PC-9 (cell line): Measurements from ENCODE around the gene CYP11A1. TPM values are rescaled to one million over a fixed set of nuclear protein-coding genes. Genes with fewer than 3 reads are reported as not detected.

ENCODE experiments used
- BruUV-seq: library from RNA; stranded (reverse); fragments of 400-500 nt; replicated peaks from 2 replicates; lab custom pipeline; 2021; lab: Mats Ljungman, UMichigan
- CTCF ChIA-PET: fragments of 300-600 bp; sonication (Branson Sonifier 250); formaldehyde crosslinking; loops from one replicate; lab custom pipeline; 2022; ENCODE audit warnings: antibody characterized with exemption; lab: Charles Lee
- POLR2A ChIA-PET: fragments of 300-600 bp; sonication (Branson Sonifier 250); formaldehyde crosslinking; loops from one replicate; lab custom pipeline; 2022; ENCODE audit warnings: antibody characterized with exemption; ENCODE audit not compliant: unreplicated experiment; lab: Charles Lee
- DNase-seq, 2 experiments: peaks; one replicate each; pipeline versions ENCODE4 v3.0.0 to v3.0.0-alpha.2; 2015 to 2022; ENCODE audit warnings: mixed read lengths in 1 of 2
- H2AFZ ChIP-seq: fragments of 200-600 bp; sonication (generic); 2 replicates; pipeline ENCODE4 v1.8.1; 2017; ENCODE audit warnings: antibody characterized with exemption
- H3F3A ChIP-seq: fragments of 200-600 bp; sonication (generic); 2 replicates; pipeline ENCODE4 v1.8.1; 2017; ENCODE audit warnings: antibody characterized with exemption, mild to moderate bottlenecking, low read depth; ENCODE audit not compliant: insufficient read depth
- H3K27ac ChIP-seq: fragments of 200-600 bp; sonication (generic); 2 replicates; pipeline ENCODE4 v1.6.1; 2016; ENCODE audit warnings: mixed run types
- H3K27me3 ChIP-seq: fragments of 200-600 bp; sonication (generic); 2 replicates; pipeline ENCODE4 v1.6.1; 2016; ENCODE audit warnings: low read depth, mixed run types; ENCODE audit not compliant: insufficient read depth
- H3K36me3 ChIP-seq: fragments of 200-600 bp; sonication (generic); 2 replicates; pipeline ENCODE4 v1.6.1; 2016; ENCODE audit warnings: low read depth, mixed run types
- H3K4me1 ChIP-seq: fragments of 200-600 bp; sonication (generic); replicated peaks from 2 replicates; pipeline ENCODE4 v1.6.1; 2016; ENCODE audit warnings: mixed run types; ENCODE audit not compliant: insufficient read depth
- H3K4me2 ChIP-seq: fragments of 200-600 bp; sonication (generic); 2 replicates; pipeline ENCODE4 v1.6.1; 2017; ENCODE audit warnings: mixed run types
- H3K4me3 ChIP-seq: fragments of 200-600 bp; sonication (generic); 2 replicates; pipeline ENCODE4 v1.6.1; 2016; ENCODE audit warnings: mixed run types
- H3K79me2 ChIP-seq: fragments of 200-600 bp; sonication (generic); 2 replicates; pipeline ENCODE4 v1.6.1; 2017; ENCODE audit warnings: low read depth, mixed run types
- H3K9me2 ChIP-seq: fragments of 200-600 bp; sonication (generic); 2 replicates; pipeline ENCODE4 v1.8.1; 2017; ENCODE audit warnings: mild to moderate bottlenecking; ENCODE audit not compliant: insufficient read depth
- H3K9me3 ChIP-seq: fragments of 200-600 bp; sonication (generic); 2 replicates; pipeline ENCODE4 v1.8.1; 2016; ENCODE audit warnings: low read depth; ENCODE audit not compliant: insufficient read depth
- H4K20me1 ChIP-seq: fragments of 200-600 bp; sonication (generic); 2 replicates; pipeline ENCODE4 v1.8.1; 2017; ENCODE audit not compliant: insufficient read depth
- EZH2 ChIP-seq: fragments of 200-600 bp; sonication (generic); IDR thresholded peaks from 2 replicates; pipeline ENCODE4 v1.8.0; 2017; ENCODE audit warnings: antibody characterized with exemption, low read depth
- intact Hi-C: fragments of 100-400 bp; cut with micrococcal nuclease; formaldehyde crosslinking; loops from one replicate; pipeline ENCODE4 v1.10.0; 2022; ENCODE audit not compliant: unreplicated experiment
- total RNA-seq: library from RNA; stranded (reverse); gene quantifications from 2 replicates; pipeline ENCODE4 v1.2.3, GENCODE V29; 2021
- TF ChIP-seq, protein P1 (sequence below): fragments of 200-600 bp; sonication (generic); conservative IDR thresholded peaks from 2 replicates; pipeline ENCODE4 v1.6.1; 2017; ENCODE audit warnings: mixed run types, antibody characterized with exemption, mild to moderate bottlenecking, moderate library complexity

CYP11A1 gene
- total RNA-seq, 1 experiment from 2014 or later, result 7.1 TPM

DNA sequence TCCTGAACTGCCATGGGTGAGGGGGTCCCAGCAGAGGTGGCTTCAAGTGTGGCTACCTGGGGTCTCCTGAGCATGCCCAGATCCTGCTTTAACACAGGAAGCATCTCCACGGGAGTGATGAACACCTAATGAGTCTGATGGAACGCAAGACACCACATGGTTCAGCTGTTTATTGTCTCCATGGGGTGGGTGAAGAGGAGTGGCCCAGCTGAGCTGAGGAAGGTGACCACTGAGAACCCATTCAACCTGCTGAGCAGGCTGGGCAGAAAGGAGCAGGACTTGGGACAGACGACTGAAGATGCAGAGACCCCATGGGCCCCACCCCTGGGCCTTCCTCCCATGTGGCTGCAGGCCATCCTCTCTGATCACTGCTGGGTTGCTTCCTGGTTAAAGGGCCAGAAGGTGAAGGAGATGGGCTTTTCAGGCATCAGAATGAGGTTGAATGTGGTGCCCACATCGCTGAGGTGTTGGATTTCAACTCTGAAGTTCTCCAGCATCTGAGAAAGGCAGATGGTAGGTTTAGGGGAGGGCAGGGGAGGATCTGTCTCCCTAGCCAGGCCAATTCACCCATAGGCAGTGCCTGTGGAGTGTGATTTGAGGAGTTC is 29.7 kb downstream of the CYP11A1 start:
- no peak for TF ChIP-seq EZH2
- TF ChIP-seq, protein P1, sequence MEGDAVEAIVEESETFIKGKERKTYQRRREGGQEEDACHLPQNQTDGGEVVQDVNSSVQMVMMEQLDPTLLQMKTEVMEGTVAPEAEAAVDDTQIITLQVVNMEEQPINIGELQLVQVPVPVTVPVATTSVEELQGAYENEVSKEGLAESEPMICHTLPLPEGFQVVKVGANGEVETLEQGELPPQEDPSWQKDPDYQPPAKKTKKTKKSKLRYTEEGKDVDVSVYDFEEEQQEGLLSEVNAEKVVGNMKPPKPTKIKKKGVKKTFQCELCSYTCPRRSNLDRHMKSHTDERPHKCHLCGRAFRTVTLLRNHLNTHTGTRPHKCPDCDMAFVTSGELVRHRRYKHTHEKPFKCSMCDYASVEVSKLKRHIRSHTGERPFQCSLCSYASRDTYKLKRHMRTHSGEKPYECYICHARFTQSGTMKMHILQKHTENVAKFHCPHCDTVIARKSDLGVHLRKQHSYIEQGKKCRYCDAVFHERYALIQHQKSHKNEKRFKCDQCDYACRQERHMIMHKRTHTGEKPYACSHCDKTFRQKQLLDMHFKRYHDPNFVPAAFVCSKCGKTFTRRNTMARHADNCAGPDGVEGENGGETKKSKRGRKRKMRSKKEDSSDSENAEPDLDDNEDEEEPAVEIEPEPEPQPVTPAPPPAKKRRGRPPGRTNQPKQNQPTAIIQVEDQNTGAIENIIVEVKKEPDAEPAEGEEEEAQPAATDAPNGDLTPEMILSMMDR, result no peak
- intact Hi-C loops, result no loop called here
- Histone ChIP-seq H3K4me1 (peaks cover 59% of the 10 kb centered on the region), H3K79me2 (no peaks in the 10 kb centered on the region), H4K20me1 (no peaks in the 10 kb centered on the region), H2AFZ (no peak overlapping the region), H3K4me2 (peak overlapping the region; percentile 34), H3K36me3 (no peaks in the 10 kb centered on the region), H3K9me2 (no peaks in the 10 kb centered on the region), H3K4me3 (no peak overlapping the region), H3K27ac (peak overlapping the region; percentile 21; the same call in 1 of the 2 replicates), H3F3A (peaks cover 24% of the 10 kb centered on the region), H3K27me3 (no peaks in the 10 kb centered on the region), H3K9me3 (no peaks in the 10 kb centered on the region)
- peak in 1 of 2 experiments; percentile 44 for DNase-seq
- no TSS peak for BruUV-seq
- CTCF ChIA-PET, result no interaction called here
- POLR2A ChIA-PET, result no interaction called here

DNA sequence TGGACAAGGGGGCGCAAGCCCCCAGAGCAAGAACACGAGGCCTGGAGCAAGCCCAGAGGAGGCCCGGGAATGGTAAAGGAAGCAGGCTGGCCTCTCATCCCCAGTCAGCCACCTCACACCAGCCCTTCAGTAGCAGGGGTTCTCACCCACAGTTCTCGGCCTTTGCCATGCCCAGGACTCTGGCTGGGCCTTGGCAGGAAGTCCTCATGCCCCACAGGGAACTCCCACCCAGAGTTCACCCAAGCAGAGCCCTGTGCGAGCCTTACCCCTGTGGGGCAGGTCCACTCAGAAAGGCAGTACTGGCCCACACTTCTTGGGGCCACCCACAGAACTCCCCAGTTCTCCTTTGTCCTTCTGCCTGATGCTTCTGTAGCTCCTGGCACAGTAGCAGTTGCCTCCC is 30.3 kb downstream of the CYP11A1 start:
- no TSS peak for BruUV-seq
- ChIA-PET CTCF (interaction anchor here (0.5 kb wide), 1 partner anchor 333 kb away, joined by 4 read pairs; no protein-coding TSS in a partner anchor), POLR2A (no interaction called here)
- intact Hi-C loops, result no loop called here
- Histone ChIP-seq H3K9me3 (no peaks in the 10 kb centered on the region), H3K36me3 (no peaks in the 10 kb centered on the region), H2AFZ (no peak overlapping the region), H3K4me2 (peak overlapping the region; percentile 34), H3K27me3 (no peaks in the 10 kb centered on the region), H3K4me3 (no peak overlapping the region), H4K20me1 (no peaks in the 10 kb centered on the region), H3K27ac (peak overlapping the region; percentile 21; the same call in 1 of the 2 replicates), H3K79me2 (no peaks in the 10 kb centered on the region), H3F3A (peaks cover 24% of the 10 kb centered on the region), H3K9me2 (no peaks in the 10 kb centered on the region), H3K4me1 (peaks cover 59% of the 10 kb centered on the region)
- TF ChIP-seq, protein P1, result no peak
- TF ChIP-seq EZH2, result no peak
- DNase-seq, result no peak

DNA sequence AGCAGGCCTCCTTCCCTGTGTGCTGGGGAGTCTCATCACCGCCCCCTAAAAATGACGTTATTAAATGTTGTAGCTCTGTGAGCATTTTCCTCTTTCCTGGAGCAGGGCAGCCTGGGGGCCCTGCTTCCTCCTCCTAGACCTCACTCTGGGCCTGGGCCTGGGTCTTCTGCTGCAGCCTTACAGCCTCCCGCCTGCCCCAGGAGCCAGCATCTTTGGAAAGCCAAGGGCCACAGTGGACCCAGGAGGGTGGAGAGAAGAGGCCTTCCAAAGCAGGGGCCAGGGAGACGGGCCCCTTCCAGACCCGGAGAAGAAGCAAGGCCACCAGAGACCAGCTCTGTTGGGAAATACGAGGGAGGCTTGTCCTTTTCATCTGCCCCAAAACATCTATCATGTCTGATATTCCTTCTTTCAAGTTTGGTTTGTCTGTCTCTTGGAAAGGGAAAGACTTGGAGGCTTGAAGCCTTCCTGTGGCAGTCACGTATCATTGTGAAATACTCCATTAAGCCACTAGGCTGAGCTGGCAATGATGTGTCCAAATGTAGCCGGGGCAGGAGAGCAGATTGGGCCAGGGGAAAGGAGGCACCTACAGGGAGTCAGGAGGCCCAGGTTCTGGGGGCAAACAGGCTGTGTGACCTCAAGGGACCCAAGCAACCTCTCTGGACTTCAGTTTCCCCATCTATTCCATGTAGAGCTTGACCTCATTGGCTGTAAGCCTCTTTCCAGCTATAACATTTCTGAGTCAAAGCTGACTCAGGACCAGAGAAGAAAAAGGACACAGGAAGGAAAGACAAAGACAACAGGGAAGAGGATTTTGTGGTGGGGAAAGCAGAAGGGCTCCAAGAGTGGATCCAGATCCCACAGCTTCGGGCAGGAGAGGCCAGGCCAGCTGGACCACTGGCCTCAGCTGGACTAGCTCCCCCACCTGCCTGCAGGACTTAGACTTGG is 31.1 kb downstream of the CYP11A1 start:
- H3K9me3 ChIP-seq, result no peaks in the 10 kb centered on the region
- no peaks in the 10 kb centered on the region for H3K9me2 ChIP-seq
- no peaks in the 10 kb centered on the region for H3K27me3 ChIP-seq
- H3K27ac ChIP-seq, result no peak overlapping the region
- no peaks in the 10 kb centered on the region for H4K20me1 ChIP-seq
- no peaks in the 10 kb centered on the region for H3K36me3 ChIP-seq
- BruUV-seq, result no TSS peak
- POLR2A ChIA-PET, result no interaction called here
- no peak overlapping the region for H2AFZ ChIP-seq
- CTCF ChIA-PET, result interaction anchor here (0.5 to 0.7 kb wide), 2 partner anchors 332 to 416 kb away, joined by 3 to 4 read pairs; no protein-coding TSS in a partner anchor
- no peak for TF ChIP-seq EZH2
- TF ChIP-seq, protein P1, result 0 out of 2 replicates have a peak, but pooled peaks have one; percentile 13
- H3F3A ChIP-seq, result peaks cover 22% of the 10 kb centered on the region
- no peaks in the 10 kb centered on the region for H3K79me2 ChIP-seq
- intact Hi-C loops, result no loop called here
- 0 out of 2 replicates have a peak overlapping the region, but pooled peaks have one; percentile 34 for H3K4me2 ChIP-seq
- no peak for DNase-seq
- H3K4me3 ChIP-seq, result no peak overlapping the region
- H3K4me1 ChIP-seq, result peaks cover 52% of the 10 kb centered on the region
